ENCODE measurements around the gene BNC2.

DNA sequence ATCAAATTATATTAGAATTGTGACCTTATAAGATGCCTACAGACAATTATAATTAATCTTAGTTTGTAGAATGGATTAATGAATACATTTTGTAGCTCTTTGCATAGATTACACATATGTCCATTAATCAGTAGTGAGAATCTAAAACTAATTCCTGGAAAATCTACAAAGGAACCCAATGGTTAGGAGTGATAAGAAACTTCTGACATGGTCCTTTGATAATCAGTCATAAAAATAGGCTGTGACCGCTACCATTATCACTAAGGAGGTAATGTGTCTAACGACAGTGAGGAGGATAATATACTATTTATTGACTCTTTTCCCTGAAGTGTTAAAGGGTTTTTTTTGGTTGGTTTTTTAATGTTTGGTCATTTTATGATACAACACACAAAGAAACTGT, 46.6 kb downstream of the BNC2 start:
- no peak for TF ChIP-seq EZH2 (IDR thresholded peaks at IDR 0.05; ENCODE audit: insufficient read depth, poor library complexity, severe bottlenecking)
- TF ChIP-seq EZH2phosphoT487 (IDR thresholded peaks at IDR 0.05; ENCODE audit: insufficient read depth, low read depth): no peak

Data from GM23248 (cell line).